HepG2 (cell line): ENCODE data around the gene FAM32A.

Experiments used
- BHLHE40 ChIP-seq: IDR thresholded peaks from 2 replicates; pipeline ENCODE4 v1.6.1; 2011; ENCODE audit warnings: low read length, improper control_type of control experiment
- CTCF ChIP-seq: sonication (generic); formaldehyde crosslinking; IDR thresholded peaks from 2 replicates; pipeline ENCODE4 v1.5.0; 2020; ENCODE audit warnings: mild to moderate bottlenecking, missing genetic modification reagents, moderate library complexity
- EP300 ChIP-seq, 3 experiments: sonication (generic) in 1 of 3; formaldehyde crosslinking in 1 of 3; IDR thresholded peaks; 2 replicates each; pipeline versions ENCODE4 v1.5.1 to v1.6.1; 2011 to 2020; ENCODE audit warnings: low read depth in 2 of 3, low read length in 2 of 3, borderline replicate concordance in 1 of 3, improper control_type of control experiment in 1 of 3, mild to moderate bottlenecking in 1 of 3, missing genetic modification reagents in 1 of 3, moderate library complexity in 1 of 3
- EZH2 ChIP-seq: conservative IDR thresholded peaks from 2 replicates; pipeline ENCODE4 v1.6.1; 2012; ENCODE audit warnings: mild to moderate bottlenecking, low read depth, low read length, moderate library complexity
- NBN ChIP-seq: fragments of 450-650 bp; conservative IDR thresholded peaks from 2 replicates; pipeline ENCODE4 v1.6.1; 2017
- POLR2A ChIP-seq, 2 experiments: IDR thresholded peaks; 2 replicates each; pipeline ENCODE4 v1.6.1; 2011; ENCODE audit warnings: low read depth in 2 of 2, low read length in 2 of 2, mild to moderate bottlenecking in 1 of 2, moderate library complexity in 1 of 2; ENCODE audit not compliant: insufficient read depth in 1 of 2
- SP1 ChIP-seq, 2 experiments: fragments of 450-650 bp in 1 of 2; sonication (generic) in 1 of 2; formaldehyde crosslinking in 1 of 2; IDR thresholded peaks; 2 replicates each; pipeline versions ENCODE4 v1.4.0 to v1.6.1; 2016 to 2020; ENCODE audit warnings: missing genetic modification reagents in 1 of 2
- ZNF512 ChIP-seq: sonication (generic); formaldehyde crosslinking; IDR thresholded peaks from 2 replicates; pipeline ENCODE4 v1.4.0; 2020; ENCODE audit warnings: mild to moderate bottlenecking, missing genetic modification reagents
- ZNF609 ChIP-seq: sonication (generic); formaldehyde crosslinking; IDR thresholded peaks from 2 replicates; pipeline ENCODE4 v1.4.0; 2020; ENCODE audit warnings: mild to moderate bottlenecking, missing genetic modification reagents, borderline replicate concordance

- TF ChIP-seq ZNF609 (CRISPR knock-in tag) (no peak), EP300 (IDR thresholded peaks at IDR 0.05; ENCODE audit: low read depth in 2 of 2, low read length in 2 of 2) (no peak), EP300 (CRISPR knock-in tag; IDR thresholded peaks at IDR 0.05; ENCODE audit: borderline replicate concordance) (no peak), POLR2A (IDR thresholded peaks at IDR 0.05; ENCODE audit: insufficient read depth in 1 of 2, low read depth in 2 of 2, low read length in 2 of 2) (no peak), ZNF512 (CRISPR knock-in tag) (no peak), NBN (no peak), CTCF (CRISPR knock-in tag) (no peak), BHLHE40 (no peak), SP1 (IDR thresholded peaks at IDR 0.05) (no peak), SP1 (CRISPR knock-in tag; IDR thresholded peaks at IDR 0.05) (no peak), EZH2 (no peak)
These were observed 49.6 kb upstream of the FAM32A start for GRCh38 chr19:16135430-16136127.
